IPS DF 19.7 (cell line): ENCODE results near the gene PATZ1.
"Not testable (repeated sequence)": the region's sequence is repeated elsewhere in the genome, so short reads cannot be mapped to it uniquely, and the experiment has no call there.

Experiments used
- DNase-seq: peaks from one replicate; pipeline ENCODE4 v3.0.0-alpha.2; 2013; ENCODE audit warnings: low read depth, low spot score

Gene PATZ1

GRCh38 chr22:31343235-31344191 lies 2.6 kb downstream of the PATZ1 start:
- DNase-seq, result no peak

DNA sequence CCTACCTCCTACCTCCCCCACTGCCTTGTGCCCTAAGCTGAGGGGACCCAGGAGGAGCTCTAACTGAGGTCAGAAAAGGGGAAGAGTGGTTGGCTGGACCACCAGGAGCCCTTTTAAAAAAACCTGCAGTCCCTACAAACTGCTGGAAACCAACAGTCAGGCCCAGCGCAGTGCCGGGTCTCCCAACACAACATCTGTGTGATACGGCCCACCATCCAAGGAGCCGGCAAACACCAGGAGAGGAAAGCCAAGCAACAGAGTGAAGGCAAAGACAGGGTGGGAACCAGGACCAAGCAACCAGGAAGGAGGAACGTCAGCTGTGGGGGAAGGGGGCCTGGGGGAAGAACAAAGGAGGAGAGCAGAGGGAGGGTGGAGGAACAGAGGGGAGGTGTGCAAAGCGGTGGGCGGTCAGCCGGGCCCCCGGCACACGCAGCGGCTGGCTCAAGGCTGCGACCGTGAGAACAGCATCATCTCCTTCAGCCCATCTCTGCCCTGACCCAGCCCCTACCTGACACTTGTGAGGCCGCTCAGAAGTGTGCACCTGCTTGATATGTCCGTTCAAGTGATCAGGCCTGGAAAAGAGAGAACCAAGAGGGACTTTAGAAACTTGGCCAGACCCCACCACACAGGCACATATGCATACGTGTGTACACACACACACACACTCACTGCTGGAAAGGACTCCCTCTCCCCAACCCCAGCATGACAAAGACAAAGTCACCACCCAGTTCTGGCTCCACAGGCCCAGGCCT lies 3.6 kb downstream of the PATZ1 start:
- DNase-seq, result no peak

DNA sequence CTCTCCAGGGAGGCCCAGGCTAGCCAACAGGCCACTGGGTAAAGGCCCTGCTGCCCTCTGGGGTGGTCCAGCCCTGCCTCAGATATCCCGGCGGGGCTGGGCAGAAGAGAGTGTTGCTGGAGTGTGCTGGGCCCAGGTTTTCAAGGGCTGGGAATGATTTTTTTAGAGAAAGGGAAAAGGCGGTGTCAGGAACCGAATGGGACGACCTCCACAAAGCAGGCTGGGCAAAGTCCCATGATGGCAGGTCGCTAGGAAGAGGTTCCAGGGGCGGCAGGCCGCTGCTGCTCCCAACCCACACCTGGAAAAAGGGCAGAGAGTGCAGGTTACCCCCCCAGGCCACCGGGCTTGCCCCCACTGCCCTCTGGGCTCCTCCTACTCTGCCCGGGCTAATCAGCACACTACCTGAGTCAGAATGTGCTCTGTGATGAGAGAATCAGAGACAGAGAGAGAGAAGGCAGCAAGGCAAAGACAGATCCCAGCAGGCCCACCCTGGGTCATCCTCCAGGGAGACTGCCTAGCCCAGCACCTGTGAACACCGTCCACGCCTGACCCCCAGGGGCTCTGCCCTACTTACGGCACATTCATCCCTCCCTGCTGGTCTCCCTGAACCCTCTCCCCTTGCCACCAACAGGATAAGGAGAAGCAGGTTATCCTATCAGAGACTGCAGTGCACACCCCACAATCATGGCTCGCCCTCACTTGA lies 4.6 kb downstream of the PATZ1 start:
- DNase-seq, result no peak

GRCh38 chr22:31340765-31341247 lies 5.3 kb downstream of the PATZ1 start:
- no peak for DNase-seq

GRCh38 chr22:31340360-31340759 lies 5.8 kb downstream of the PATZ1 start:
- DNase-seq, result no peak

DNA sequence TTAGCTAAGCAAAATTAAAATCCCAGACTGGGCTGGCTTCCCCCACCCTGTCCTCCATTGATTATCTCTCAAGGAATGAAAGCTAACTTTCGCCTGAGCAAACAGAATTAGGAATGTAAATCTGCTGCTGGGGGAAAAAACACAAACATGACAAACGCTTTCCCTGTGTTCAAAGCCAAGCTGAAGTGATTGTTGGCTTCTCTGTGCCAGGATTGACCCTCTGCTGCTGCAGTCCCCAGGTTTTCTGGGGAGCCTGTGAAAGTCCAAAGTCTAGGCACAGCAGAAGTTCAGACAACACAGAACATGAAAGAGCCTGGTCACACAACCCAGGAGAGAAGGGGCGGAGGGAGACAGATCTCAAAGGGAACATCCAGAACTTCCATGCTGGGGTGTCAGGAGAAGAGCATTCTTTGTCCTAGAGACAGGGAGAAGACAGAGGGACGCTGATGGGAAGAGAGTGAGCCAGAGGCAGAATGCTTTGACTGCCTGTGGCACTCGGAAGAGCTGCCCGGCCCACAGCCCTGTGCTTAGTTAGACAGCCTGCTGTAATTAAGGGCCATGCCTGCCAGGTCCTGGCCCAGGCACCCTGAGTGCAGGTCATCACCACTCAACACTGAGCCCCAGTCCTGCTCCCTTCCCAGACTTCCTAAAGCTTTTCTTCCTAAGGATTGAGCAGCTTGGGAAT lies 6.9 kb downstream of the PATZ1 start:
- DNase-seq, result no peak

DNA sequence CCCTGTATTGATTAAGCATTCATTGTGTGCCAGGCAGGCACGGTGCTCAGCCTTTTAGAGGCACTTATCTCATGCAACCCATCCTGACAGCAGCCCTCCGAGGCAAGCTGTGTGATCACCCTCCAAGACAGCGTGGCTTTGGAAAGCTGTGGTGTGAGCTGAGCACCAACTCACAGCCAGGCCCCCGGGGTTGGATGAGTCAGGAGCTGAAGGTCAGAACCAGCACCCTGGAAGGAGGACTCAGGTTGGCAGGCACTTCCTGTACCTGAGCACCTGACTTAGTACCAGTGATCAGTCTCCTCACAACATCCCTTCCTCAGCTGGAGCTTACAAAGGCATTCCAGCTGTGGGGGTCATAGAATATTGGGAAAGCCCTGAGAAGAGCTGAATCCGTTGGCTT lies 9.0 kb downstream of the PATZ1 start:
- no peak for DNase-seq

DNA sequence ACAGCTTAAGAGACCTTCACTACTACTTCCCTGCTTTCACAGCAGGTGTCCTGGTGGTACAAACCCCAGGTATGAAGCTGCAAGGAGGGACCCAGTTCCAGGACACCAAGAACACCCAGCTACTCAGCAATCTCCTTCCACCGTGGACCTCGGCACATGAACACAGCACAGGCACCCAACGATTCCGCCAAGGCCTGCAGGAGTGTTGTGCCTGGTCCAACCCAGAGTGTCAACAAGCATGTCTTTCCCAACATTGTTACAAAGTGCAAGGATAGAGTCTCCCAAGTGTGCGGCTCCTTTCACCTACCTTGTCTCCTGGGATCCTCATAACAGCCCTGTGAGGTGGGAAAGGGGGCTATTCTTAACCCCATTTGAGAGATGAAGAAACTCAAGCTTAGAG lies 11.8 kb downstream of the PATZ1 start:
- DNase-seq, result no peak

- no peak for DNase-seq
Measured at GRCh38 chr22:31333641-31334040, 12.5 kb downstream of the PATZ1 start.

- DNase-seq, result no peak
Measured at GRCh38 chr22:31332886-31333285, 13.3 kb downstream of the PATZ1 start.

GRCh38 chr22:31332010-31332409 lies 14.1 kb downstream of the PATZ1 start:
- DNase-seq, result no peak

DNA sequence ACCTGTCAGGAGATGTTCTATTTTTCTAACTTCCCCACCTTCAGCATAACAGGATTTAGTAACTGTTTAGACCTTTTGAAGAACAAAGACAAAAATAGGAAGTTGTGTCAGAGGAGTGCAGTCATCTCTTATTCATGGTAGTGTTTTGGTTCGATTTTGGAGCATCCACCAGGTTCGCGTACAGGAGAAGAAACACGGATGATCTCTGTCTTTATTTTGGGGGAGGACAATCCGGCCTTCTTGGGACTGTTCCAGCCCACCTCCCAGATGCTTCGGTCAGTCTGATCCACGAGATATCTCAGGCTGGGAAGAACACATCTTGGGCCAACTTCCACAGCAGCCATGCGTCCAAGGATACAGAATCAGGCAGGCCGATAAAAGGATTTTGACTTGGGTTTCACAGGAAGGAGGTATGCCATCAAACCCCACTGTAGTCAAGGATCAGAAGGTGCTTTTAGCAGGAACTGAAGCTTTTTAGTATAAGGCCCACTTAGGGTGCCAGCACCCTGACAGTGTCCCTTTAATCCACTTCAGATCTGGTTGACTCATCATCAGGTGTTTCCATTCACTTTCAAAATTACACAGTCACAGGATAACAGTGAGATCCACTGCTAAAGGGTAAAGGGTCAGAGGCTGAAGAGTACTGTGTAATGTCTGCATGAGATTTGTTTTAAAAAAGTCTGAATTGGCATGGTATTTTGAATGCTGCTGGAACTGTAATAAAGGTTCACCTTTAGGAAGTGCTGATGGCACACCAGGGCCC lies 16.5 kb downstream of the PATZ1 start:
- no peak for DNase-seq

GRCh38 chr22:31329029-31329428 lies 17.1 kb downstream of the PATZ1 start:
- no peak for DNase-seq

DNA sequence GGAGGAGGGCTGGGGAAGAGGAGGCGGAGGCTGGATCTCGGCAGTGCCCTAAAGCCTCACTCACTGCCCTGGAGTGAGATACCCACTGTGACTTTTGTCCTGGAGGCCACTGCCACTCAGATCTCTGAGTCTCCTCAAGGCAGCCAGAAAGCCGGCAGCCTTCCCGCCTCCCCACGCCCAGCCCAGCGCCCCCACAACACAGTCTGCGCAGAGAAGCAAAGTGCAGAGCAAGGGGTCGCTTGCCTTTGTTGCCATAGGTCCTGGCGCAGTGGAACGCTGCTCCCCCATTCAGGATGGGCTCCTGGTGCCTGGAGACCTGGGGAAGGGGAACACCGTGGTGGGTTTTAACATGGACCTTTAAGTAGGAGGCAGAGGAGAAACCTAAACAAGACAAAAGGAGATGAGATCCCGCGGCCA lies 17.6 kb downstream of the PATZ1 start:
- no peak for DNase-seq

DNA sequence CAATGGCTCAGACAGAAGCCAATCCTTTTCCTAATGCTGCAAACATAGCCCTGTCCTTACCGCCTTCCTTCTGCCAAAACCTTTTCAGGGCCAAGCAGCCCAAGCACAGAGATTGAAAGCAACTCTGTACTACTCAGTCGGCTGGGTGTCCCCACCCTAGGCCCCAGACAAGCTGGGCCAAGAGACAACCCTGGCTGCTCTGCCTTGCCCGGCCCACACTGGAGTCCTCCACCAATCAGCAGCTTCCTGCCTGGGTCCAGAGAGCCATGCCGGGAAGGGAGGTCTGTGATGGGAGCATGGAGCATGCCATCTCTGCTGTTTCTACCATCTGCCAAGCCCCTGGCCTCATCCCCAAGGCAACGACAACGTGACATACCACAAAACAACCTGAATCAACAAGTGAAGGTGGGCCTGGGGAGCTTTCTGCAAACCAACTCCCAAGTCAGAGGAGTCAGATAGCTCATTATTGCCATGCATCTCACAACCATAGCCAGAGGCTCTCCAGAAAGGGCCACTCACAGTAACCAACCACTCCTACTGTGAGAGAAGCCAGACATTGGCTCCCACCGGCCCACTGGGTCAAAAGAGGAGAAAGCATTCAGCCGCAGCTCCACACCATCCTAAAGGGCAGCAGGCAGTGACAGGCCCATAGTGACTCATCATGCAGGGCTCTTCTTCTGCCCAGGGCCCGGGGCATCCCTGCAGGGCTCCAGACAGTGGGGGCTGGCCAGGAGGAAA lies 18.2 kb downstream of the PATZ1 start:
- DNase-seq, result no peak

DNA sequence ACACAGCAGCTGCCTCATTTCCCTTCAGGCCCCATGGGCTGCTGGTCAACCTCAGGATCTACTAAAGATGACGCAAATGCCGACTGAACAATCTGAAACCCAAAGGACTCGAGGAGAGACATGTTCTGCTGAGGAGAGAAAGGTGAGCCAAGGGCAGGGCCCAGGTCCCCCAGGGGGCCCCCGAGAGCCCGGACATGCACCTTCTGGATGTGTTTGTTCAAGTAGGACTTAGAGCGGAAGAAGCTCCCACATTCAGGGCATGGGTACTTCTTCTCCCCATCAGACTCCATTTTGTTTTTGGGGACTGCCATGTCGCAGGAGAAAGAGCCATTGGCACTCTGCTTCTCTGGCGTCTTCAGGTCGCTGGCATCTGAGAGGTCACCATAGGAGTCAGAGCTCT lies 19.3 kb downstream of the PATZ1 start:
- DNase-seq, result no peak

DNA sequence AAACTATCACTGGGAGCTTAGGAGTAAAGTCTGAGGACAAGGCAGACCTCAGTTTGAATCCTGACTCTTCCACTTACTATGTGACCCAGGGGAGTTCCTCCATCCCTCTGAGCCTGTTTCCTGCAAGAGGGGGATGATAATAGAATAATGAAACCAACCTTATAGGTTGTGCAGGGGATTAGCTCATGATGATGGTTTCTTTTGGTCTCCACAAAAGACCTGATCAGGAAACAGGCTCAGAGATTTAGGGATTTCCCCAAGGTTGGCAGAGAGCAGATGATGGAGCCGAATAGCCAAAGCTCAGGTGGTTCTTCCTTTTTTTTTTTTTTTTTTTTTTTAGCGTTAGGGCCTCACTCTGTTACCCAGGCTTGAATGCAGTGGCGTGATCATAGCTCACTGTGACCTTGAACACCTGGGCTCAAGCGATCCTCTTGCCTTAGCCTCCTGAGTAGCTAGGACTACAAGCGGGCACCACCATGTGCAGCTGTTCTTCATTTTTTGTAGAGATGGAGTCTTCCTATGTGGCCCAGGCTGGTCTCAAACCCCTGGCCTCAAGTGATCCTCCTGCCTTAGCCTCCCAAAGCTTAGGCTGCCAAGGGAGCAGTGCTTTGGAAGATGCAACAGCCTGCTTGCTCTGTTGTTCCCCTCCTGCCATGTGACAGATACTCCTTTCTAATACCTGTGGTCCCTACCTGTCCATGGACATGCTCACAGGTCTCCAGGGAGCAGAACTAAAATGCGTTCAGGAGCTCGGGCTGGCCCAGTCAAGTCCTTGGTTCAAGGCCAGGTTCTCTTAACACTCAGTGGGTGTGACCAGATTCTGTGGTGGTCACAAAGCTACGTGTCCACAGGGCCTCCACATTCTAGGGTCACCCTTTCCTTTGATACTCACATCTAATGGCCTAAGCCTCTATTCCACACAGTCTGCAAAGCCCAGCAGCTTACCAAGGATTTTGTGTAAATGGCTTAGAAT lies 22.3 kb downstream of the PATZ1 start:
- no peak for DNase-seq

GRCh38 chr22:31321421-31321820 lies 24.7 kb downstream of the PATZ1 start:
- no peak for DNase-seq

- DNase-seq, result not testable (repeated sequence)
Measured at GRCh38 chr22:31314220-31314619, 31.9 kb downstream of the PATZ1 start.
